ENCODE measurements around the gene SIGLEC15. TPM values are rescaled to one million over a fixed set of nuclear protein-coding genes. Genes with fewer than 3 reads are reported as not detected.

SIGLEC15 gene
- total and polyA plus RNA-seq, 4 experiments from 2014 or later: not detected

GRCh38 chr18:45864081-45864480 lies 38.6 kb downstream of the SIGLEC15 start:
- ChIA-PET POLR2A (ENCODE audit: partially characterized antibody) (no interaction called here), CTCF (ENCODE audit: partially characterized antibody) (interaction anchor here (1.9 kb wide), 1 partner anchor 199 kb away, joined by 4 read pairs; no protein-coding TSS in a partner anchor)
- Mint-ChIP-seq H3K4me1 (peaks cover 0 to 2% (median 0%) of the 10 kb centered on the region in 4 donors), H3K4me3 (peak overlapping the region in 1 of 8 donors; percentile 12), H3K9me3 (no peaks in the 10 kb centered on the region), H3K36me3 (peaks cover 83 to 84% of the 10 kb centered on the region in 2 donors), H3K27me3 (no peaks in the 10 kb centered on the region), H3K27ac (peak overlapping the region in 2 of 7 donors; percentile 18 to 94)
- Histone ChIP-seq H3K9me3 (ENCODE audit: control insufficient read depth in 1 of 2, low read length in 2 of 2) (no peaks in the 10 kb centered on the region), H3K27me3 (ENCODE audit: insufficient read depth, low read length) (no peaks in the 10 kb centered on the region), H3K4me1 (ENCODE audit: insufficient read depth, low read length) (no peaks in the 10 kb centered on the region), H3K4me3 (ENCODE audit: low read length in 2 of 2) (no peak overlapping the region), H3K27ac (ENCODE audit: low read depth, low read length) (no peak overlapping the region), H3K36me3 (ENCODE audit: insufficient read depth, low read length) (peaks cover 44% of the 10 kb centered on the region)
- DNase-seq: no peak
- intact Hi-C loops (cut with micrococcal nuclease): no loop called here

DNA sequence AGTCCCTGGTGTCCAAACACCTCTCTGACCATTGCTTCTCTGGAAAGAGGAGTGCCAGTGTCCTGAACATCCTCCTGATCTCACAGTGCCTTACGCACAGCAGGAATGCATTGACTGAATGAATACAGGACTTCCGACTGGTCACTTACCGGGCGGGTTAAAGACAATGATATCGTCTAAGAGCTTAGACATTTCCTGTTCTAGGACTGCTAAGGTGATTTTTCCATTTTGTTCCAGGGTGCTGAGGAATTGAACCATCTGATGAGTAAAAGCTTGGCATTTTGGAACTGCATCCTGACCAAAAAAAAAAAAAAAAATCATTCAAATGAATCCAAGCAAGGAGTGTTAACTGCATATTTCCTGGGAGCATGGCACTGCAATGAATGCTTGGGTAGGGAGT lies 40.0 kb downstream of the SIGLEC15 start:
- CTCF ChIA-PET (ENCODE audit: partially characterized antibody): no interaction called here
- no peaks in the 10 kb centered on the region for H3K27me3 ChIP-seq (ENCODE audit: insufficient read depth, low read length)
- no peaks in the 10 kb centered on the region for H3K9me3 Mint-ChIP-seq
- H3K36me3 Mint-ChIP-seq: peaks cover 83 to 84% of the 10 kb centered on the region in 2 donors
- H3K36me3 ChIP-seq (ENCODE audit: insufficient read depth, low read length): peaks cover 36% of the 10 kb centered on the region
- H3K4me3 Mint-ChIP-seq: no peak overlapping the region
- no peaks in the 10 kb centered on the region for H3K4me1 ChIP-seq (ENCODE audit: insufficient read depth, low read length)
- H3K27ac Mint-ChIP-seq: peak overlapping the region in 1 of 7 donors; percentile 9
- peaks cover 0 to 2% (median 0%) of the 10 kb centered on the region in 4 donors for H3K4me1 Mint-ChIP-seq
- no peak for DNase-seq
- POLR2A ChIA-PET (ENCODE audit: partially characterized antibody): no interaction called here
- no peak overlapping the region for H3K4me3 ChIP-seq (ENCODE audit: low read length in 2 of 2)
- no peaks in the 10 kb centered on the region for H3K27me3 Mint-ChIP-seq
- H3K27ac ChIP-seq (ENCODE audit: low read depth, low read length): no peak overlapping the region
- no peaks in the 10 kb centered on the region for H3K9me3 ChIP-seq (ENCODE audit: control insufficient read depth in 1 of 2, low read length in 2 of 2)
- intact Hi-C loops (cut with micrococcal nuclease): no loop called here

GRCh38 chr18:45870419-45870818 lies 44.9 kb downstream of the SIGLEC15 start:
- ChIA-PET POLR2A (ENCODE audit: partially characterized antibody) (no interaction called here), CTCF (ENCODE audit: partially characterized antibody) (interaction anchor here (1.3 to 5.1 kb wide), 3 partner anchors 10 to 303 kb away, joined by 3 to 48 read pairs (median 4); a partner anchor contains a TSS)
- Histone ChIP-seq H3K27ac (ENCODE audit: low read depth, low read length) (no peak overlapping the region), H3K9me3 (ENCODE audit: control insufficient read depth in 1 of 2, low read length in 2 of 2) (no peaks in the 10 kb centered on the region), H3K36me3 (ENCODE audit: insufficient read depth, low read length) (peaks cover 23% of the 10 kb centered on the region), H3K4me1 (ENCODE audit: insufficient read depth, low read length) (peaks cover 21% of the 10 kb centered on the region), H3K4me3 (ENCODE audit: low read length in 2 of 2) (no peak overlapping the region), H3K27me3 (ENCODE audit: insufficient read depth, low read length) (no peaks in the 10 kb centered on the region)
- intact Hi-C loops (cut with micrococcal nuclease): no loop called here
- H3K27me3 Mint-ChIP-seq: no peaks in the 10 kb centered on the region
- H3K4me3 Mint-ChIP-seq: no peak overlapping the region
- no peak for DNase-seq
- peaks cover 67 to 75% of the 10 kb centered on the region in 2 donors for H3K36me3 Mint-ChIP-seq
- H3K27ac Mint-ChIP-seq: no peak overlapping the region
- H3K9me3 Mint-ChIP-seq: peaks cover 0 to 9% (median 3%) of the 10 kb centered on the region in 8 donors
- peaks cover 16 to 25% (median 24%) of the 10 kb centered on the region in 4 donors for H3K4me1 Mint-ChIP-seq

DNA sequence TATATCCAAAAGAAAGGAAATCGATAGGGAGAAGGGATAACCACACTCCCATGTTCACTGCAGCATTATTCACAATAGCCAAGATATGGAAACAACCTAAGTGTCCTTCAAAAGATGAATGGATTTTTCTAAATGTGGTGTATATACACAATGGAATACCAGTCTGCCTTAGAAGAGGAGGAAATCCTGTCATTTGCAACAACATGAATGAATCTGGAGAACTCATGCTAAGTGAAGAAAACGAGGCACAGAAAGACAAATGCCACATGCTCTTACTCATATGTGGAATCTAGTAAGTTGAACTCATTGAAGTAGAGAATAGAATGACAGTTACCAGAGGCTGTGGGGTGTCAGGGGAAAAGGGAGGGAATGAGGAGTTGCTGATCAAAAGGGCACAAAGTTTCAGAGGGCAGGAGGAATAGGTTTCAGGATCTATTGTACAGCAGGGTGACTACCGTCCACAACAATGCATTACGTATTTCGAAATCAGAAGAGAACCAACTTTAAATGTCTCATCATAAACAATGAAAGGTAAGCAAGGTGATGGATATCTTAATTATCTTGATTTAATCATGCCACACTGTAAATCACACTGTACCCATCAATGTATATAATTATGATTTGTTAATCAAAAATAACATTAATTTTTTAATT lies 46.1 kb downstream of the SIGLEC15 start:
- Mint-ChIP-seq H3K27me3 (no peaks in the 10 kb centered on the region), H3K4me3 (peak overlapping the region in 1 of 8 donors; percentile 11), H3K36me3 (peaks cover 63 to 69% of the 10 kb centered on the region in 2 donors), H3K4me1 (peaks cover 17 to 28% (median 26%) of the 10 kb centered on the region in 4 donors), H3K27ac (peak overlapping the region in 3 of 7 donors; percentile 10 to 69 (median 18)), H3K9me3 (peaks cover 0 to 9% (median 3%) of the 10 kb centered on the region in 8 donors)
- POLR2A ChIA-PET (ENCODE audit: partially characterized antibody): no interaction called here
- Histone ChIP-seq H3K4me1 (ENCODE audit: insufficient read depth, low read length) (peaks cover 24% of the 10 kb centered on the region), H3K27ac (ENCODE audit: low read depth, low read length) (no peak overlapping the region), H3K4me3 (ENCODE audit: low read length in 2 of 2) (no peak overlapping the region), H3K9me3 (ENCODE audit: control insufficient read depth in 1 of 2, low read length in 2 of 2) (no peaks in the 10 kb centered on the region), H3K36me3 (ENCODE audit: insufficient read depth, low read length) (peaks cover 18% of the 10 kb centered on the region), H3K27me3 (ENCODE audit: insufficient read depth, low read length) (no peaks in the 10 kb centered on the region)
- no peak for DNase-seq
- intact Hi-C loops (cut with micrococcal nuclease): no loop called here
- CTCF ChIA-PET (ENCODE audit: partially characterized antibody): interaction anchor here (1.8 to 5.1 kb wide), 2 partner anchors 9 to 149 kb away, joined by 4 to 48 read pairs; no protein-coding TSS in a partner anchor

GRCh38 chr18:45874491-45875184 lies 49.2 kb downstream of the SIGLEC15 start:
- H3K4me1 ChIP-seq (ENCODE audit: insufficient read depth, low read length): peaks cover 25% of the 10 kb centered on the region
- intact Hi-C loops (cut with micrococcal nuclease): no loop called here
- Mint-ChIP-seq H3K27ac (peak overlapping the region; percentile 71 to 88 (median 86)), H3K27me3 (no peaks in the 10 kb centered on the region), H3K4me3 (peak overlapping the region in 7 of 8 donors; percentile 23 to 74 (median 42)), H3K9me3 (peaks cover 0 to 9% (median 3%) of the 10 kb centered on the region in 8 donors), H3K36me3 (peaks cover 46 to 65% of the 10 kb centered on the region in 2 donors), H3K4me1 (peaks cover 18 to 30% (median 28%) of the 10 kb centered on the region in 4 donors)
- H3K4me3 ChIP-seq (ENCODE audit: low read length in 2 of 2): peak overlapping the region in 1 of 2 donors; percentile 26
- no peaks in the 10 kb centered on the region for H3K27me3 ChIP-seq (ENCODE audit: insufficient read depth, low read length)
- H3K27ac ChIP-seq (ENCODE audit: low read depth, low read length): peak overlapping the region; percentile 29
- ChIA-PET POLR2A (ENCODE audit: partially characterized antibody) (no interaction called here), CTCF (ENCODE audit: partially characterized antibody) (interaction anchor here (2.0 to 6.6 kb wide), 3 partner anchors 152 to 209 kb away, joined by 8 to 55 read pairs (median 18); partner anchors contain the start of gene SLC14A1)
- DNase-seq: peak; percentile 57 to 77 (median 65)
- peaks cover 13% of the 10 kb centered on the region for H3K36me3 ChIP-seq (ENCODE audit: insufficient read depth, low read length)
- no peaks in the 10 kb centered on the region for H3K9me3 ChIP-seq (ENCODE audit: control insufficient read depth in 1 of 2, low read length in 2 of 2)

DNA sequence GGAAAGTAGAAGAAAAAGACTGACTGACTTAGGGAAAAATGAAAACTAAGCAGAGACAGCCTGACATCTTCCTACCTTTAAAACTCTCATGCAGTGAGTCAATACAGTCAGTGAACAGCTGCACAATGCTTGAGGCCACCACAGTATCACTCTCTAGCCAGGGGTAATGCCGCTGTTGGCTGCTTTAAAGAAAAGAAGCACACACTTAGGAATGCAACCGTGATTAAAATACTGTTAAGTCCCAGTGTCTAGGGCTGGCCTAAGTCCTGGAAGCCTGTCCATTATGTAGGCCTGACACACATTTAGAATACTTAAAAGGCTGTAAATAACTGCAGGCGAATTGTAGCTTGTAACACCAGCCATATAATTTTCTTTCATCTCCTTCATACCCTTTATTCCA lies 50.7 kb downstream of the SIGLEC15 start:
- no peaks in the 10 kb centered on the region for H3K27me3 Mint-ChIP-seq
- H3K4me3 Mint-ChIP-seq: no peak overlapping the region
- CTCF ChIA-PET (ENCODE audit: partially characterized antibody): interaction anchor here (2.0 to 12.5 kb wide), 4 partner anchors 153 to 214 kb away, joined by 8 to 342 read pairs (median 104); partner anchors contain the start of gene SLC14A1
- H3K9me3 Mint-ChIP-seq: peaks cover 0 to 9% (median 3%) of the 10 kb centered on the region in 8 donors
- POLR2A ChIA-PET (ENCODE audit: partially characterized antibody): interaction anchor here (1.2 kb wide), 1 partner anchor 210 kb away, joined by 5 read pairs; no protein-coding TSS in a partner anchor
- no peak overlapping the region for H3K27ac Mint-ChIP-seq
- Histone ChIP-seq H3K9me3 (ENCODE audit: control insufficient read depth in 1 of 2, low read length in 2 of 2) (no peaks in the 10 kb centered on the region), H3K27me3 (ENCODE audit: insufficient read depth, low read length) (no peaks in the 10 kb centered on the region), H3K36me3 (ENCODE audit: insufficient read depth, low read length) (peaks cover 17% of the 10 kb centered on the region), H3K27ac (ENCODE audit: low read depth, low read length) (no peak overlapping the region), H3K4me1 (ENCODE audit: insufficient read depth, low read length) (peaks cover 32% of the 10 kb centered on the region), H3K4me3 (ENCODE audit: low read length in 2 of 2) (no peak overlapping the region)
- H3K4me1 Mint-ChIP-seq: peaks cover 23 to 38% (median 35%) of the 10 kb centered on the region in 4 donors
- no peak for DNase-seq
- H3K36me3 Mint-ChIP-seq: peaks cover 45 to 65% of the 10 kb centered on the region in 2 donors
- intact Hi-C loops (cut with micrococcal nuclease): no loop called here

DNA sequence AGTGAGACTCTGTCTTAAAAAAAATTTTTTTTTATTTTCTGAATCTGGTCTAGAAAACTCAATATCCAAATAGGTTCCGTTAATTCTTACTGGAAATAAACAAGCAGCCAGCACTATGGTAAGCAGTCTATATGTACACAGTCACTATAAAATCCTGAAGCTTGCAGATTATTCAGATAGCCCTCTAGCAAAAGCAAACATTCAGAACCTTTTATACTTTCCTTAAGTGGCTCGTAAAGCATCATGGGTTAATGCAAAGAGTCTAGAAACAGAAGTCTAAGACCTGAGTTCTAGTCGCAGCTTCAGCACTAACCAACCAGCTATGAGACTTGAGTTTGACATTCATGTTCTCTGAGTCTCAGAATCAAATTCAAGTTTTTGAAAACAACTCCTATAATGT lies 51.9 kb downstream of the SIGLEC15 start:
- Mint-ChIP-seq H3K4me1 (peaks cover 23 to 35% (median 29%) of the 10 kb centered on the region in 4 donors), H3K9me3 (peaks cover 0 to 9% (median 3%) of the 10 kb centered on the region in 8 donors), H3K27ac (peak overlapping the region in 1 of 7 donors; percentile 43), H3K4me3 (no peak overlapping the region), H3K27me3 (no peaks in the 10 kb centered on the region), H3K36me3 (peaks cover 44 to 69% of the 10 kb centered on the region in 2 donors)
- DNase-seq: no peak
- ChIA-PET POLR2A (ENCODE audit: partially characterized antibody) (interaction anchor here (1.0 to 3.9 kb wide), 2 partner anchors 31 to 212 kb away, joined by 3 to 39 read pairs; no protein-coding TSS in a partner anchor), CTCF (ENCODE audit: partially characterized antibody) (interaction anchor here (0.8 to 12.5 kb wide), 7 partner anchors 10 to 215 kb away, joined by 3 to 342 read pairs (median 4); partner anchors contain the start of gene SLC14A1)
- intact Hi-C loops (cut with micrococcal nuclease): no loop called here
- Histone ChIP-seq H3K9me3 (ENCODE audit: control insufficient read depth in 1 of 2, low read length in 2 of 2) (no peaks in the 10 kb centered on the region), H3K27ac (ENCODE audit: low read depth, low read length) (no peak overlapping the region), H3K27me3 (ENCODE audit: insufficient read depth, low read length) (no peaks in the 10 kb centered on the region), H3K36me3 (ENCODE audit: insufficient read depth, low read length) (peaks cover 18% of the 10 kb centered on the region), H3K4me3 (ENCODE audit: low read length in 2 of 2) (no peak overlapping the region), H3K4me1 (ENCODE audit: insufficient read depth, low read length) (peaks cover 32% of the 10 kb centered on the region)
